Astrocyte (in vitro differentiated cells and primary cell): Measurements from ENCODE around the gene TAP2. TPM values are rescaled to one million over a fixed set of nuclear protein-coding genes. Genes with fewer than 3 reads are reported as not detected.
A peak's percentile ranks its signal among the peaks of the same experiment; 100 is the strongest.
"Not testable (repeated sequence)": the region's sequence is repeated elsewhere in the genome, so short reads cannot be mapped to it uniquely, and the experiment has no call there.

Experiments
- DNase-seq: peaks from one replicate; pipeline ENCODE4 v3.0.0-alpha.2; 2010; ENCODE audit warnings: low read depth
- FAIRE-seq: peaks from 2 replicates; lab custom pipeline; 2011; peaks lifted over from hg19 to GRCh38; lab: Jason Lieb, UNC
- H2AFZ ChIP-seq: 2 replicates; pipeline ENCODE4 v1.6.0; 2012; ENCODE audit warnings: low read depth, low read length, inconsistent platforms
- H3K27ac ChIP-seq: 2 replicates; pipeline ENCODE4 v1.5.1; 2011; ENCODE audit warnings: low read depth, low read length, inconsistent platforms
- H3K27me3 ChIP-seq: 2 replicates; pipeline ENCODE4 v1.6.0; 2011; ENCODE audit warnings: low read length, inconsistent platforms; ENCODE audit not compliant: insufficient read depth
- H3K36me3 ChIP-seq: 2 replicates; pipeline ENCODE4 v1.5.1; 2011; ENCODE audit warnings: low read length, inconsistent platforms; ENCODE audit not compliant: insufficient read depth
- H3K4me1 ChIP-seq: 2 replicates; pipeline ENCODE4 v1.5.1; 2011; ENCODE audit warnings: low read length, inconsistent platforms; ENCODE audit not compliant: insufficient read depth
- H3K4me2 ChIP-seq: 2 replicates; pipeline ENCODE4 v1.6.0; 2012; ENCODE audit warnings: low read length, inconsistent platforms
- H3K4me3 ChIP-seq: 2 replicates; pipeline ENCODE4 v1.5.1; 2011; ENCODE audit warnings: low read depth, mild to moderate bottlenecking, low read length, inconsistent platforms; ENCODE audit not compliant: insufficient read depth
- H3K79me2 ChIP-seq: 2 replicates; pipeline ENCODE4 v1.6.0; 2012; ENCODE audit warnings: mild to moderate bottlenecking, low read length, inconsistent platforms; ENCODE audit not compliant: insufficient read depth
- H3K9ac ChIP-seq: 2 replicates; pipeline ENCODE4 v1.6.0; 2012; ENCODE audit warnings: mild to moderate bottlenecking, low read length, inconsistent platforms
- H3K9me3 ChIP-seq: 2 replicates; pipeline ENCODE4 v1.5.1; 2012; ENCODE audit warnings: low read depth, mild to moderate bottlenecking, low read length, inconsistent platforms; ENCODE audit not compliant: insufficient read depth
- H4K20me1 ChIP-seq: 2 replicates; pipeline ENCODE4 v1.6.0; 2012; ENCODE audit warnings: low read length, inconsistent platforms; ENCODE audit not compliant: insufficient read depth
- H3K27ac Mint-ChIP-seq: one replicate; pipeline ENCODE4 v1.8.0; 2021; ENCODE audit warnings: mild to moderate bottlenecking, mixed read lengths; ENCODE audit not compliant: unreplicated experiment
- H3K27me3 Mint-ChIP-seq: one replicate; pipeline ENCODE4 v1.8.0; 2021; ENCODE audit warnings: low read depth, mixed read lengths; ENCODE audit not compliant: unreplicated experiment
- H3K36me3 Mint-ChIP-seq: one replicate; pipeline ENCODE4 v1.8.0; 2021; ENCODE audit warnings: low read depth, mixed read lengths; ENCODE audit not compliant: unreplicated experiment
- H3K4me1 Mint-ChIP-seq: one replicate; pipeline ENCODE4 v1.8.0; 2021; ENCODE audit warnings: low read depth, mixed read lengths; ENCODE audit not compliant: unreplicated experiment
- H3K4me3 Mint-ChIP-seq: one replicate; pipeline ENCODE4 v1.8.0; 2021; ENCODE audit warnings: mild to moderate bottlenecking, moderate library complexity, mixed read lengths; ENCODE audit not compliant: unreplicated experiment
- H3K9me3 Mint-ChIP-seq: one replicate; pipeline ENCODE4 v1.8.0; 2021; ENCODE audit warnings: mild to moderate bottlenecking, mixed read lengths; ENCODE audit not compliant: unreplicated experiment
- CTCF ChIP-seq: IDR thresholded peaks from 2 replicates; pipeline ENCODE4 v1.5.1; 2011; ENCODE audit warnings: low read depth, mild to moderate bottlenecking, inconsistent platforms, low read length, moderate library complexity; ENCODE audit not compliant: insufficient read depth
- EZH2 ChIP-seq: IDR thresholded peaks from 2 replicates; pipeline ENCODE4 v1.6.1; 2012; ENCODE audit warnings: mild to moderate bottlenecking, low read length, inconsistent platforms; ENCODE audit not compliant: insufficient read depth
- total RNA-seq: library from RNA; stranded (reverse); gene quantifications from 2 replicates; pipeline ENCODE4 v1.2.1, GENCODE V29; 2021

TAP2 gene
- total RNA-seq, 1 donor from 2014 or later: 118 TPM

- H3K4me3 ChIP-seq: no peak overlapping the region
- FAIRE-seq (no peak), DNase-seq (no peak)
- H2AFZ ChIP-seq: no peak overlapping the region
- H3K9me3 ChIP-seq: no peaks in the 10 kb centered on the region
- H3K9ac ChIP-seq: no peak overlapping the region
- no peaks in the 10 kb centered on the region for H3K79me2 ChIP-seq
- Mint-ChIP-seq H3K36me3 (no peaks in the 10 kb centered on the region), H3K27ac (no peak overlapping the region), H3K27me3 (peaks cover 2% of the 10 kb centered on the region), H3K4me1 (no peaks in the 10 kb centered on the region), H3K4me3 (no peak overlapping the region), H3K9me3 (peaks cover 3% of the 10 kb centered on the region)
- H3K4me1 ChIP-seq: no peaks in the 10 kb centered on the region
- H3K36me3 ChIP-seq: no peaks in the 10 kb centered on the region
- H3K27me3 ChIP-seq: peaks cover 30% of the 10 kb centered on the region
- no peaks in the 10 kb centered on the region for H4K20me1 ChIP-seq
- TF ChIP-seq CTCF (no peak), EZH2 (no peak)
- no peak overlapping the region for H3K4me2 ChIP-seq
- H3K27ac ChIP-seq: no peak overlapping the region
Observed at GRCh38 chr6:32876603-32877002, 38.1 kb upstream of the TAP2 start.

GRCh38 chr6:32873947-32874346 is 35.4 kb upstream of the TAP2 start:
- H3K36me3 Mint-ChIP-seq, H3K4me3 ChIP-seq, DNase-seq, H3K4me1 ChIP-seq, H4K20me1 ChIP-seq, H3K27ac ChIP-seq, H3K4me2 ChIP-seq, H3K79me2 ChIP-seq, H3K9me3 ChIP-seq, H3K27ac Mint-ChIP-seq, H3K27me3 Mint-ChIP-seq, H3K9me3 Mint-ChIP-seq, H3K4me3 Mint-ChIP-seq, H2AFZ ChIP-seq, FAIRE-seq, H3K36me3 ChIP-seq, H3K9ac ChIP-seq, H3K4me1 Mint-ChIP-seq: not testable (repeated sequence)
- H3K27me3 ChIP-seq: peaks cover 18% of the 10 kb centered on the region

- peaks cover 7% of the 10 kb centered on the region for H3K27me3 Mint-ChIP-seq
- H3K4me3 Mint-ChIP-seq: no peak overlapping the region
- no peaks in the 10 kb centered on the region for H3K9me3 Mint-ChIP-seq
- H3K27ac Mint-ChIP-seq: no peak overlapping the region
- no peak overlapping the region for H3K9ac ChIP-seq
- H3K36me3 Mint-ChIP-seq: no peaks in the 10 kb centered on the region
- no peak overlapping the region for H2AFZ ChIP-seq
- peak; percentile 64 for FAIRE-seq
- no peak overlapping the region for H3K27ac ChIP-seq
- no peaks in the 10 kb centered on the region for H4K20me1 ChIP-seq
- no peaks in the 10 kb centered on the region for H3K36me3 ChIP-seq
- H3K79me2 ChIP-seq: no peaks in the 10 kb centered on the region
- TF ChIP-seq EZH2 (no peak), CTCF (peak; percentile 99)
- H3K4me1 Mint-ChIP-seq: peaks cover 2% of the 10 kb centered on the region
- no peaks in the 10 kb centered on the region for H3K4me1 ChIP-seq
- H3K4me3 ChIP-seq: no peak overlapping the region
- DNase-seq: peak; percentile 27
- H3K4me2 ChIP-seq: no peak overlapping the region
- H3K27me3 ChIP-seq: peaks cover 33% of the 10 kb centered on the region
- no peaks in the 10 kb centered on the region for H3K9me3 ChIP-seq
Observed at GRCh38 chr6:32868257-32868788, 29.8 kb upstream of the TAP2 start.
